ENCODE data around the gene ANKMY1. TPM values are rescaled to one million over a fixed set of nuclear protein-coding genes. Genes with fewer than 3 reads are reported as not detected.
A peak's percentile ranks its signal among the peaks of the same experiment; 100 is the strongest.

The ANKMY1 gene
- total and polyA plus RNA-seq, 2 experiments from 2014 or later: 5.1 to 10.1 TPM

DNA sequence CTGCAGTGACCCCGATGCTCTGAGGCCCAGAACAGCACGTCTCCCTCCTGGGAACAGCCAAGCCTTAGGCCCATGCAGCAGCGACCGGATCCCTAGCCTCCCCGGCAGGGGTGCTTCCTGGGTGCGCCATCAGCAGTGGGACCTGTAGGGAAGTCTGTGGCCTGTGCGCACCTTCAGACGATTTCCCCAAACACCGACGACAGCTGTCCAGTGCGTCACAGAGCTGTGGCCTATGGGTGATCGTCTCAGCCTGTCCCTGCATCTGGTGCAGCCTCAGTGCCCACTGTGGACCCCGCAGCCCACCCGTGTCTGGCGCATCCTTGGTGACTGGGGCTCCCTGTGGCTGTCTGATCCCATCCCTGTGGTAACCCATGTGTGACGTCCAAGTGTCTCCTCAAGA lies 113.3 kb downstream of the ANKMY1 start:
- Histone ChIP-seq H3K4me1 (ENCODE audit: insufficient read depth) (no peaks in the 10 kb centered on the region), H3K27me3 (replicated peaks; ENCODE audit: insufficient read depth) (no peaks in the 10 kb centered on the region), H4K20me1 (ENCODE audit: insufficient read depth) (no peaks in the 10 kb centered on the region), H3K36me3 (ENCODE audit: low read depth) (no peaks in the 10 kb centered on the region), H3K79me2 (ENCODE audit: insufficient read depth) (peaks cover 31% of the 10 kb centered on the region), H2AFZ (no peak overlapping the region), H3F3A (ENCODE audit: insufficient read depth) (no peaks in the 10 kb centered on the region), H3K9me3 (ENCODE audit: low read depth) (no peaks in the 10 kb centered on the region), H3K4me2 (ENCODE audit: unreplicated experiment) (no peak overlapping the region), H3K27ac (no peak overlapping the region), H3K4me3 (no peak overlapping the region), H3K9me2 (ENCODE audit: insufficient read depth) (no peaks in the 10 kb centered on the region), H3K9ac (no peak overlapping the region)
- 91 to 93% methylated on average over 16 of the region's 16 CpGs for WGBS, 2 experiments (ENCODE audit: low coverage in 1 of 2, low lambda C conversion rate in 2 of 2, missing lambda C conversion rate in 2 of 2)
- no peak for DNase-seq
- TF ChIP-seq EZH2phosphoT487 (IDR thresholded peaks at IDR 0.05; ENCODE audit: insufficient read depth, low read depth) (no peak), EZH2 (IDR thresholded peaks at IDR 0.05; ENCODE audit: insufficient read depth, poor library complexity, severe bottlenecking) (no peak)
- in situ Hi-C loops (cut with MboI): no loop called here

DNA sequence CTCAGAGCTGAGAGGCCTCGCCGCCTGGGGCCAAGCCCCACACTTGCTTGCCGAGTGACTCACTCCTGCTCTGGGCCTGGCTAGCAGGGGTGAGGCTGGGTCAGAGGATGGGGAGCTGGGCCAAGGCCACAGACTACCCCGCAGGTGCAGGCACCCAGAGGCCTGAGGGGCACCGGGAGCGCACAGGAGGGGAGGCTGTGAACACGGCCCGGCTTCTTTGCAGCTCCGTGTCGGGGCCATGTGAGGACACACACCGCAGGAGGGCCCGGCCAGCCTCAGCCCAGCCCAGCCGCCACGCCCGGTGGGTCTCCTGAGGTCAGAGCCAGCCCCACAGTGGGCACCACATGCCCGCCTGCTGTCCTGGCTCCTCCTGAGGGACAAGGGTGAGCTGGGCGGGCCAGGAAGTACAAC lies 113.9 kb downstream of the ANKMY1 start:
- in situ Hi-C loops (cut with MboI): no loop called here
- Histone ChIP-seq H3K36me3 (ENCODE audit: low read depth) (no peaks in the 10 kb centered on the region), H3K27me3 (replicated peaks; ENCODE audit: insufficient read depth) (no peaks in the 10 kb centered on the region), H3F3A (ENCODE audit: insufficient read depth) (no peaks in the 10 kb centered on the region), H3K4me3 (no peak overlapping the region), H3K9ac (no peak overlapping the region), H3K4me1 (ENCODE audit: insufficient read depth) (no peaks in the 10 kb centered on the region), H3K9me3 (ENCODE audit: low read depth) (no peaks in the 10 kb centered on the region), H3K79me2 (ENCODE audit: insufficient read depth) (peaks cover 36% of the 10 kb centered on the region), H4K20me1 (ENCODE audit: insufficient read depth) (no peaks in the 10 kb centered on the region), H3K27ac (no peak overlapping the region), H2AFZ (no peak overlapping the region), H3K9me2 (ENCODE audit: insufficient read depth) (no peaks in the 10 kb centered on the region), H3K4me2 (ENCODE audit: unreplicated experiment) (no peak overlapping the region)
- DNase-seq: peak; percentile 18
- WGBS, 2 experiments (ENCODE audit: low coverage in 1 of 2, low lambda C conversion rate in 2 of 2, missing lambda C conversion rate in 2 of 2): 90 to 94% methylated on average over 13 to 16 of the region's 17 CpGs
- no peak for TF ChIP-seq EZH2 (IDR thresholded peaks at IDR 0.05; ENCODE audit: insufficient read depth, poor library complexity, severe bottlenecking)

DNA sequence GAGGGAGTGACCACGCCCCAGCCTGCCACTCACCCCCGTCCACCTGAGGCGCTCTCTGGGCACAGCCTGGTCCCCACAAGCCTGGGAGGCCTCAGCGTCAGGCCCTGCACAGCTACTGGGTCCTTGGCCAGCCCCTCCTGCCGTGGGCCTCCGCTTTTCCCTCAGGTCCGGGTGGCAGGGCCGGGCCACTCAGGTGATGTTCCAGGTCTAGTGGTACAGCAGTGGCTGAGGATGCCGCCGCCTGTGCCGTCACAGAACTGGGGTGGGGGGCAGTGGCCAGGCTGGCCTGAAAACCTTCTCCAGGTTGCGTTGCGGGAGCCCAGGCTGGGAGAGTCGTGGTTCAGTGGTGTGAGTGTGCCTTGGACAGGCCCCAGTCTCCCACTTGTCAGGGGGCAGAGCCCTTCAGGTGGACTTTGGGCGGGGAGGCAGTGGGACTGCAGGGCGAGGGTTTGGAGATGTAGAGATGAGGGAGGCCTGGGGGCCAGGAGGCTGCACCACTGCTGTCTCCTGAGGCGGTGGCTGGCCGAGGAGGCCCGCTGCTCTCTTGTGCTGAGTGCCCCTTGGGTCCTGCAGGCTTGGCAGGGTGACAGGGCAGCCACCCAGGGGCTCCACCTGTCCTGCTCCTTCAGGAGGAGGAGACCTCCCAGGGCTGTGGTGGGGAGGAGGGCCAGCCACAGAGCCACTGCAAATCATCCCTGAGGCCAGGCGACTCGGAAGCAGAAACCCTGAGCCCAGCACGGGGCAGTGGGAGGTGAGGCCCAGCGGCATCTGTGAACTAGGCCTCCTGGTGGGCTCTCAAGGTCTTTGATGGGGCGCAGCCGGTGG lies 114.7 kb downstream of the ANKMY1 start:
- Histone ChIP-seq H3K9me2 (ENCODE audit: insufficient read depth) (no peaks in the 10 kb centered on the region), H3F3A (ENCODE audit: insufficient read depth) (no peaks in the 10 kb centered on the region), H3K4me3 (no peak overlapping the region), H3K9ac (no peak overlapping the region), H3K27ac (no peak overlapping the region), H3K27me3 (replicated peaks; ENCODE audit: insufficient read depth) (no peaks in the 10 kb centered on the region), H3K36me3 (ENCODE audit: low read depth) (no peaks in the 10 kb centered on the region), H3K79me2 (ENCODE audit: insufficient read depth) (peaks cover 43% of the 10 kb centered on the region), H2AFZ (no peak overlapping the region), H3K4me1 (ENCODE audit: insufficient read depth) (no peaks in the 10 kb centered on the region), H3K9me3 (ENCODE audit: low read depth) (no peaks in the 10 kb centered on the region), H4K20me1 (ENCODE audit: insufficient read depth) (no peaks in the 10 kb centered on the region), H3K4me2 (ENCODE audit: unreplicated experiment) (no peak overlapping the region)
- no peak for TF ChIP-seq EZH2phosphoT487 (IDR thresholded peaks at IDR 0.05; ENCODE audit: insufficient read depth, low read depth)
- no peak for TF ChIP-seq EZH2 (IDR thresholded peaks at IDR 0.05; ENCODE audit: insufficient read depth, poor library complexity, severe bottlenecking)
- DNase-seq: no peak
- in situ Hi-C loops (cut with MboI): no loop called here
- WGBS, 2 experiments (ENCODE audit: low coverage in 1 of 2, low lambda C conversion rate in 2 of 2, missing lambda C conversion rate in 2 of 2): 92 to 95% methylated on average over 22 to 23 of the region's 25 CpGs

DNA sequence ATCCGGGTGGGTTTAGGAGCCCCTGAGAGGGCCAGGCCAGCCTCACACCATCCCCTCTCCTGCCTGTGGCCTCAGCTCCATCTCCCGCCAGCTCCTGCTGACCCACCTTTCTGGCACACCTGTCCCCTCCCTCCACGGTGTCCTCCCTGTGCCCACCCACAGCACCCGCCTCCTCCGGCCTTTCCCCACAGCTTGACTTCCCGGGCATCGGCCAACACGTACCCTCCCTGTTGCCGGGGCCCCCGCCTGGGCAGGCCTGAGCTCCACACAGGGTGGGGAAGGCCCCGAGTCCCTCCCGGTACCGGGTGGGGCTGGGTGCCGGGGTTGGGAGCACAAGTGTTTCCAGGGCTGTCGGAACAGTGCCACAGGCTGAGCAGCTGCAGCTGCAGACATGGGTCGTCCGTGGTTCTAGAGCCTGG lies 115.8 kb downstream of the ANKMY1 start:
- in situ Hi-C loops (cut with MboI): no loop called here
- TF ChIP-seq EZH2phosphoT487 (IDR thresholded peaks at IDR 0.05; ENCODE audit: insufficient read depth, low read depth): no peak
- TF ChIP-seq EZH2 (IDR thresholded peaks at IDR 0.05; ENCODE audit: insufficient read depth, poor library complexity, severe bottlenecking): no peak
- 93 to 94% methylated on average over 5 to 17 of the region's 17 CpGs for WGBS, 2 experiments (ENCODE audit: low coverage in 1 of 2, low lambda C conversion rate in 2 of 2, missing lambda C conversion rate in 2 of 2)
- Histone ChIP-seq H2AFZ (no peak overlapping the region), H3K9me2 (ENCODE audit: insufficient read depth) (no peaks in the 10 kb centered on the region), H3K4me2 (ENCODE audit: unreplicated experiment) (no peak overlapping the region), H3K27me3 (replicated peaks; ENCODE audit: insufficient read depth) (no peaks in the 10 kb centered on the region), H3K79me2 (ENCODE audit: insufficient read depth) (peaks cover 54% of the 10 kb centered on the region), H3K36me3 (ENCODE audit: low read depth) (no peaks in the 10 kb centered on the region), H3K9ac (no peak overlapping the region), H4K20me1 (ENCODE audit: insufficient read depth) (no peaks in the 10 kb centered on the region), H3K4me1 (ENCODE audit: insufficient read depth) (no peaks in the 10 kb centered on the region), H3K4me3 (no peak overlapping the region), H3K27ac (no peak overlapping the region), H3K9me3 (ENCODE audit: low read depth) (no peaks in the 10 kb centered on the region), H3F3A (ENCODE audit: insufficient read depth) (no peaks in the 10 kb centered on the region)
- DNase-seq: no peak
